Hypothalamus (tissue), 51 donors: Measurements from ENCODE around the gene NLRP14.
A peak's percentile ranks its signal among the peaks of the same experiment; 100 is the strongest.

Source experiments
- DNase-seq, 51 donors: peaks; one replicate each; lab custom pipeline; 2025; lab: John Stamatoyannopoulos, UW

Gene NLRP14, protein sequence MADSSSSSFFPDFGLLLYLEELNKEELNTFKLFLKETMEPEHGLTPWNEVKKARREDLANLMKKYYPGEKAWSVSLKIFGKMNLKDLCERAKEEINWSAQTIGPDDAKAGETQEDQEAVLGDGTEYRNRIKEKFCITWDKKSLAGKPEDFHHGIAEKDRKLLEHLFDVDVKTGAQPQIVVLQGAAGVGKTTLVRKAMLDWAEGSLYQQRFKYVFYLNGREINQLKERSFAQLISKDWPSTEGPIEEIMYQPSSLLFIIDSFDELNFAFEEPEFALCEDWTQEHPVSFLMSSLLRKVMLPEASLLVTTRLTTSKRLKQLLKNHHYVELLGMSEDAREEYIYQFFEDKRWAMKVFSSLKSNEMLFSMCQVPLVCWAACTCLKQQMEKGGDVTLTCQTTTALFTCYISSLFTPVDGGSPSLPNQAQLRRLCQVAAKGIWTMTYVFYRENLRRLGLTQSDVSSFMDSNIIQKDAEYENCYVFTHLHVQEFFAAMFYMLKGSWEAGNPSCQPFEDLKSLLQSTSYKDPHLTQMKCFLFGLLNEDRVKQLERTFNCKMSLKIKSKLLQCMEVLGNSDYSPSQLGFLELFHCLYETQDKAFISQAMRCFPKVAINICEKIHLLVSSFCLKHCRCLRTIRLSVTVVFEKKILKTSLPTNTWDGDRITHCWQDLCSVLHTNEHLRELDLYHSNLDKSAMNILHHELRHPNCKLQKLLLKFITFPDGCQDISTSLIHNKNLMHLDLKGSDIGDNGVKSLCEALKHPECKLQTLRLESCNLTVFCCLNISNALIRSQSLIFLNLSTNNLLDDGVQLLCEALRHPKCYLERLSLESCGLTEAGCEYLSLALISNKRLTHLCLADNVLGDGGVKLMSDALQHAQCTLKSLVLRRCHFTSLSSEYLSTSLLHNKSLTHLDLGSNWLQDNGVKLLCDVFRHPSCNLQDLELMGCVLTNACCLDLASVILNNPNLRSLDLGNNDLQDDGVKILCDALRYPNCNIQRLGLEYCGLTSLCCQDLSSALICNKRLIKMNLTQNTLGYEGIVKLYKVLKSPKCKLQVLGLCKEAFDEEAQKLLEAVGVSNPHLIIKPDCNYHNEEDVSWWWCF

GRCh38 chr11:7020183-7020917, at the start of gene NLRP14, which contains the start of gene ZNF214:
Gene NLRP14, plus strand, starts transcription at chr11:7020479. Its CDS starts 18,108 bp downstream, at chr11:7038587.
Gene ZNF214, minus strand, starts transcription at chr11:7020346. Its CDS starts 17,511 bp downstream, at chr11:7002835.
- peak; percentile 19 to 91 (median 80) for DNase-seq

DNA sequence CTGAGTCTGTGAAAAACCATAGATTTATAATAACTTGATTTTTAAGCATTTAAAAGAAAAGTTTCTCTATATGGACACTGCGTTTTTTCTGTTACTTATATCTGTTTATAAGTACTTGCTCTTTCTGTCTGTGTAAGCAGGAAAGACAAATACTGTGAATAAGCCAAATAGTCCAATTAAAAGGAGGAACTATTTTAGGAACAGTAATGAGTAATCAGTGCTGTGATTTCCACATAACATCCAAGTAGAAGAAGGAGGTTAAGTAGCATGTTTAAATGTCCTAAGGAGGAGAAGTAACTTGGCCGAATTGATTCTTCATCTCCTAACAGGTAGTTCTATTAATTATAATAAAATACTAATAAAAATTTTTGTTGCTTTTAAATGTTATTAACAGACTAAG, 40.9 kb upstream of the NLRP14 start:
- DNase-seq: no peak

DNA sequence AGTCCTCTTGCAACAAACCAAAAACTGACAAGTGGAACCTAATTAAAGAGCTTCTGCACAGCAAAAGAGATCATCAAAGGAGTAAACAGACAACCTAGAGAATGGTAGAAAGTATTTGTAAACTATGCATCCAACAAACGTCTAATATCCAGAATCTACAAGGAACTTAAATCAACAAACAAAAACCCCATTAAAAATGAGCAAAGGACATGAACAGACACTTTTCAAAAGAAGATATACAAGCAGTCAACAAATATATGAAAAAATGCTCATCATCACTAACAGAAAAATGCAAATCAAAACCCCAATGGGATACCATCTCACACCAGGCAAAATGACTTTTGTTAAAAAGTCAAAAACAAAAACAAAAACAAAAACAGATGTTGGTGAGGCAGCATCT, 33.8 kb upstream of the NLRP14 start:
- no peak for DNase-seq

DNA sequence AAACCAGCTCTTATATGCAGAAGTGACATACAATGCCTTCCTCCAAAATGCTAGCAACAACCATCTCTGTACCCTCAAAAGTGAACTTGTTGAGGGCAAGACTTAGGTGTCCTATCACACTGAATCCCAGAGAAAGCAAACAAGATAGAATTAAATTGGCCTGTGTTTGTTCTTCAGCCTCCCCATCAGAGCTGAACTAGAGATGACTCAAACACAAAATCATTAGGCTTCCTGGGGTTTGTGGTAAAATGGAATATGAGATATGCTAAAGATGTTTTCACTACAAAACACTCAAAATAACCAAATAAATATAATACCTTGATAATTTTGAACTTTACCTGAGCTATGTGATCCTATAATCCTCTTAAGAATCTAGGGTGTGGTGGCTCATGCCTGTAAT, 31.8 kb upstream of the NLRP14 start:
- DNase-seq: no peak

DNA sequence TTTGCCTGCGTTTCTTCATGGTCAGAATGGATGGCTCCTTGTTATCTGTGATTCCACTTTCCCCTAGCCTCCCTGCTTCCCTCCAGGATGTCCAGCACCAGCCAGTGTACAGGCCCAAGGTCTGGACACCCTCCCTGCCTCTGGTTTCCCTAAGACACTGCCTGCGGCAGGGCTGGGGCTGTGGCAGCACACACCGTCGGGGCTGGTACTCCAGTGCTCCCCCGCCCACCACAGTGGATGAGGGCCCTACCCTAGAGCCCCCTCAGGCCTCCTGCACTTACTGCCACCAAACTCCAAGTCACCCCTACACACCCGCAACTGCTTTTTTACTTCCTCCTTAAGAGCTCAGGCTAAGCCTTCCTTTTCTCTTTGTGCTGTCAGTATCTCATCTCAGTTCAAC, 29.1 kb upstream of the NLRP14 start:
- no peak for DNase-seq

DNA sequence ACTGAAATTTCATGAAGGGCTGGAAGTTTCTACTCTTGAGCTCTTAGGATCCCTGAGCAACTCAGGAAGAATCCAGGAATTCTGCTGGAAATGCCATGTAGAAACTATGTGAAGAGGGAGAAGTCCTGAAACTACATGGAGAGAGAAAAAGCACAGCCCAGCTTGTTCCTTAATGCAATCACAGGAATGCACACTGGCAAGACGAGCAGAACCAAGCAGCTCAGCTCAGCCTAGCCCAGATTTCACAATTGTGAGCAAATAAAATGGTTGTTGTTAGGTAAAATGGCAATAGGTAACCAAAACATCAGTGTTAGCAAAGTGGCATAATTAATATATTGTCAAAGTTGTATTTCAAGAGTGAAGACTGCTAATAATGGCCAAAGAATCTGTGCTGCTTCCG, 28.3 kb upstream of the NLRP14 start:
- DNase-seq: no peak

- no peak for DNase-seq
Measured at GRCh38 chr11:6992457-6993417, 27.5 kb upstream of the NLRP14 start.

DNA sequence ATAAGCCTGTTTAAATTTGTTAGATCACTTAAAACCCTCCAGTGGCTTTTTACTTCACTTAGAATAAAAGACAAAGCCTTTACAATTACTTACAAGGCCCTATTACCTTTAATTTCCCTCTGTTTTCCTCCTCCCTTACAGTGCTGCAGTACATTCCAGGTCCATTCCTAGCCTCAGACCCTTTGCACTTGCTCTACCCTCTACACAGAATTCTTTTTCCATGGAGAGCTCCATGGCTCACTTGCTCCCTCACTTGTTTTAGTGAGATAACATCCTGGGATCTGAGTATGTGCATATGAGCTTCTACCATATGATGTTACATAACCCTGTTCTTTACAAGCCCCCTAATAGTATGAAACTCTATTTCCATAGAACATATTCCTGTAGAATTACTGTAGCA, 24.6 kb upstream of the NLRP14 start:
- DNase-seq: no peak

- DNase-seq: no peak
Measured at GRCh38 chr11:7004482-7004881, 15.8 kb upstream of the NLRP14 start.

GRCh38 chr11:7014118-7014517, 6.2 kb upstream of the NLRP14 start:
- DNase-seq: no peak

DNA sequence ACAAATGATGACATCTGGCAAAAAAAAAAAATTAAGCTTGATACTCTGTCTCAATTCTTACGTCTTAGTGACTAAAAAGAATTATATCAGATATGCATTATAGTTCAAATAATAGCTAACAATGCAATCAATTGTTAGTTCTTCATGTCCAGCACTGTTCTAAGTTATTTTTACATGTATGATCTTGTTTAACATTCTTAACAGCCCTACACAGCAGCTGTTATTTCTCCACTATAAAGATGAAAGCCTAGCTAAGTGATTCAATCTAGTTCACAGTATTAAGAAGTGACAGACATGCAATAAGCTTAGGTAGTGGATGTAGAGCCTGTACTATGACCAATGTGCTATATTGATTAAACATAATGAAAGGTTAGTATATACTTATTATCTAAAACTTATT, 4.3 kb upstream of the NLRP14 start:
- DNase-seq: no peak

- peak in 17 of 51 donors; percentile 9 to 64 (median 36) for DNase-seq
Measured at GRCh38 chr11:7019500-7020182, 638 bp upstream of the NLRP14 start.

GRCh38 chr11:7021318-7021717, 1.0 kb downstream of the NLRP14 start:
- no peak for DNase-seq

DNA sequence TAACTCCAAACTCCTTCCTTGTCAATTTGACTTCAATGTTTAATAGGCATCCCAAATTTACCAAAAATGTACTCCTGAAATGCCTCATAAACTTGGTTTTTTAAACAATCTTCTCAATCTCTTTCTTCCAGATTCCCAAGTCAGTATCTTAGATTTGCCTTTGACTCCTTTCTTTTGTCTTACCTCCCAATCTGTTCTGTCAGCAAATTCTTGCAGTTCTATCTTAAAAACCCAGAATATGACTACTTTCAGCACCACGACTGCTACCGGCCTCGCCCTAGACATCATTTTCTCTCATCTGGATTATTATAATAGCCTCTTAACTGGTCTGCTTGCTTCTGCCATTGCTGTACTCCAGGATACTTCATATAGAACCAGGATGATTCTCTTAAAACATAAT, 7.9 kb downstream of the NLRP14 start:
- DNase-seq: no peak

DNA sequence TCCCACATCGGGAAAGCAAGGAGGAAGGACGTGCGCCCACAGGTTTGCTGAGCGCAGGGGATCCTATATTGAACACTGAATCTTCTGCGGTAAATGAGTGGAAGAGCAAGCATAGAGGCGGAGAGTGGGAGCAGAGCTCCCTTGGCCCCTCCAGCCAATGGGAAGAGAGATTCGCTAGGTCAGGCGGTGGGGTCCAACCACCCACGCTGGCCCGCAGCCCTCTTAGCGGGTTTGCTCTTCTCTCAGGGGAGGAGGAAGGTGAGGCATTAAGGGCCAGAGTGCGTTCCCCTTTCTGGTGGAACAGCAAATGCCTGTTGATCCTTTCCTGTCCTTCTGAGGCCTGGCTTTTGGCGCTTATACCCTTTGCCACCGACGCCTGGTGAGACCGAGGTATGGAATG, 10.6 kb downstream of the NLRP14 start:
- DNase-seq: no peak

- DNase-seq: no peak
Measured at GRCh38 chr11:7031471-7031871, 11.2 kb downstream of the NLRP14 start.

DNA sequence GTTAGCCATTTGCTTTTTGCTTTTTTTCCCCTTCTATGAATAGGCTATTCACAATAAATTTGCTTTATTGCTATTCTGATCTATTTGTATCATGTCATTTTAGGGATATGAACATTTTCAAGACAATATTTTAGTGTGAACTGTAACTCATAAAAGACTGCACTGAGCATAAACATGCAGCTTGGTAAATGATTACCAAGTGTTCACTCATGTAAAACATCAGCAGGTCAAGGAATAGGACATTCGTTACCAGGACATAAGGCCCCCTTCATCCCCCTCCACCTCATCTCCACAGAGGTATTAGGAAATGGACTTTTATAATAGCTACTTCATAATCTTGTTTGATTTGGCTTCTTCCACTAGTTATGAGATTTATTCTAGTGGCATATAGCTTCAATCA, 12.4 kb downstream of the NLRP14 start:
- DNase-seq: no peak

GRCh38 chr11:7034019-7034418, 13.7 kb downstream of the NLRP14 start:
- no peak for DNase-seq
